ENCODE data around the gene TIPRL.
A peak's percentile ranks its signal among the peaks of the same experiment; 100 is the strongest.

Gene TIPRL

DNA sequence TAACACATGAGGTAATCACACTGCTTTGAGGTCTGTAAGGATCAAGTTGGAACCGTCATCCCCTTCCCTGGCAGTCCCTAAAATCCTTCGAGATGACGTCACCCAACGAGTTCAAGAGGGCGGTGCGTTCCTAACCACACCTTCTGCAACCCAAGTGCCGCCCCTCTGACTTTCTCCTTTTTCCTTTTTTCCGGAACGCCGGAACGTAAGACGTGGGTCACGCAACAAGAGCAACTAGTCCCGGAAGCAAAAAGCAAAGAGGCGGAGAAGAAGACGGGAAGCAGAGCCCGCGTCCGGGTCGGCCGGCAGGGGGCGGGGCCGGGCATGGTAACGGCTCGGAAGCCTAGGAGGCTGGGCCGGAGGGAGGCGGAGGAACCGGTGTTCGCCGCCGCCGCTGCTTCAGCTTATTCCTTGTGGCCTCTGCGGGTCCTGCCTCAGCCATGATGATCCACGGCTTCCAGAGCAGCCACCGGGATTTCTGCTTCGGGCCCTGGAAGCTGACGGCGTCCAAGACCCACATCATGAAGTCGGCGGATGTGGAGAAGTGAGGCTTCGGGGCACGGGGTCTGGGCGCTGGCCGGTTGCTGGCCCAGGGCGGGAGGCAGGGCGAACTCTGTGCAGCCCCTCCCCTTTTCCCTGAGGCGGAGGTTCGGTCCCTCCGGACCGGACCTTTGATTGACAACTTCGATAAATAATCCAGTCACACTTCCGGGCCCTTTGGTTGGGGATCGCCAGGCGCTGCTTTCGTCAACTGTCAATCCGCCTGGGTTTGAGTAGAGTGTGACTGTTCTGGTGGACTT lies at the start of gene TIPRL:
TIPRL (plus strand) TSS at position 325 of the 800 bp plus-strand sequence; CDS start at position 441, 116 bp downstream.
- Histone ChIP-seq H3K4me3 (ENCODE audit: low read depth, low read length) (peak within 1 kb of the TSS; percentile 68), H3K9me3 (ENCODE audit: severe bottlenecking) (no peaks in the 10 kb centered on the region), H3K27ac (peak within 1 kb of the TSS; percentile 76), H3K36me3 (no peaks in the 10 kb centered on the region), H3K27me3 (ENCODE audit: insufficient read depth, low read depth, severe bottlenecking) (no peaks in the 10 kb centered on the region)
- DNase-seq, result peak; percentile 88
- TF ChIP-seq, protein P1, sequence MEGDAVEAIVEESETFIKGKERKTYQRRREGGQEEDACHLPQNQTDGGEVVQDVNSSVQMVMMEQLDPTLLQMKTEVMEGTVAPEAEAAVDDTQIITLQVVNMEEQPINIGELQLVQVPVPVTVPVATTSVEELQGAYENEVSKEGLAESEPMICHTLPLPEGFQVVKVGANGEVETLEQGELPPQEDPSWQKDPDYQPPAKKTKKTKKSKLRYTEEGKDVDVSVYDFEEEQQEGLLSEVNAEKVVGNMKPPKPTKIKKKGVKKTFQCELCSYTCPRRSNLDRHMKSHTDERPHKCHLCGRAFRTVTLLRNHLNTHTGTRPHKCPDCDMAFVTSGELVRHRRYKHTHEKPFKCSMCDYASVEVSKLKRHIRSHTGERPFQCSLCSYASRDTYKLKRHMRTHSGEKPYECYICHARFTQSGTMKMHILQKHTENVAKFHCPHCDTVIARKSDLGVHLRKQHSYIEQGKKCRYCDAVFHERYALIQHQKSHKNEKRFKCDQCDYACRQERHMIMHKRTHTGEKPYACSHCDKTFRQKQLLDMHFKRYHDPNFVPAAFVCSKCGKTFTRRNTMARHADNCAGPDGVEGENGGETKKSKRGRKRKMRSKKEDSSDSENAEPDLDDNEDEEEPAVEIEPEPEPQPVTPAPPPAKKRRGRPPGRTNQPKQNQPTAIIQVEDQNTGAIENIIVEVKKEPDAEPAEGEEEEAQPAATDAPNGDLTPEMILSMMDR (IDR thresholded peaks at IDR 0.05; ENCODE audit: low read depth, low read length), result no peak

DNA sequence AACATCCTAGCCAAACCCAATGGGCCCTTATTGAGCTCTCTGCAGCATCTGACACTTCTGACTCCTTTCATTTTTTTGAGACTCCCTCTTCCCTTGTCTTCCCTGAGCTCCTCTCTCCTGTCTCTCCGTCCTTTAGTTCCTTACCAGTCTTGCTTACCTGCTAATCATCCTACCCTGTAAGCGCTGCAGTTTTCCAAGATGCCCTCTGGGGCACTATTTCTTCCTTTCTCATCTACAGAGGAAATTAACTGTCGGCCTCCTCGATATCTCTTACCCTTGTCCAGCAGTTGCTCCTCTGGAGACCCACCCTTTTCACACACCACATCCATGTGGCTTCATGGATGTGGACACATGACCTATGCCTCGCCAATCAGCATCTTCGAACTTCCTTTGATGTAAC lies 48.8 kb upstream of the TIPRL start:
- Histone ChIP-seq H3K27ac (no peak overlapping the region), H3K27me3 (ENCODE audit: insufficient read depth, low read depth, severe bottlenecking) (no peaks in the 10 kb centered on the region), H3K9me3 (ENCODE audit: severe bottlenecking) (no peaks in the 10 kb centered on the region), H3K36me3 (no peaks in the 10 kb centered on the region), H3K4me3 (ENCODE audit: low read depth, low read length) (no peak overlapping the region)
- DNase-seq, result no peak
- TF ChIP-seq, protein P1 (IDR thresholded peaks at IDR 0.05; ENCODE audit: low read depth, low read length), result no peak

DNA sequence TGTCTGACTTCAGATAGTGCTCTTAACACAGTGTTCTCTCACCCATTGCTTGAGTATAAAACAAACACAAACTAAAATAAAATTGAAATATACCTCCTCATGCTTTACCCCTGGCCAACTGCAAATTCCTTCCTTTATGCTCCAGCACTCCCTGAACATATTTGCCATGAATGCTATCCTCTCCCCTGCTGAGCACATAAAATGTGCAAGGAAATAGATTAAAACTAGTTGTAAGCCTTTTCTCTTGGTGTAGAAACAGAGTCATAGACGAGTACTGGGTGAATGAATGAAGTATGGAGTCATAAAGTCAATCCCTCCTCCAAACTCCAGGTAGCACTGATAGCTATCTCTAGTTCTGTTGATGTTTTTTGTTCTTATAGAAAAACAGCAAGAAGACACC lies 44.6 kb upstream of the TIPRL start:
- TF ChIP-seq, protein P1 (IDR thresholded peaks at IDR 0.05; ENCODE audit: low read depth, low read length), result no peak

GRCh38 chr1:168134642-168135041 lies 44.1 kb upstream of the TIPRL start:
- H3K9me3 ChIP-seq (ENCODE audit: severe bottlenecking), result no peaks in the 10 kb centered on the region
- TF ChIP-seq, protein P1 (IDR thresholded peaks at IDR 0.05; ENCODE audit: low read depth, low read length), result no peak
- no peak overlapping the region for H3K4me3 ChIP-seq (ENCODE audit: low read depth, low read length)
- H3K27me3 ChIP-seq (ENCODE audit: insufficient read depth, low read depth, severe bottlenecking), result no peaks in the 10 kb centered on the region
- H3K27ac ChIP-seq, result no peak overlapping the region
- H3K36me3 ChIP-seq, result no peaks in the 10 kb centered on the region
- no peak for DNase-seq

More for the DNA sequence above, 44.6 kb upstream of the TIPRL start:
- no peak overlapping the region for H3K27ac ChIP-seq
- no peaks in the 10 kb centered on the region for H3K9me3 ChIP-seq (ENCODE audit: severe bottlenecking)
- no peaks in the 10 kb centered on the region for H3K27me3 ChIP-seq (ENCODE audit: insufficient read depth, low read depth, severe bottlenecking)
- H3K4me3 ChIP-seq (ENCODE audit: low read depth, low read length), result no peak overlapping the region
- DNase-seq, result no peak
- no peaks in the 10 kb centered on the region for H3K36me3 ChIP-seq

- DNase-seq, result no peak
- Histone ChIP-seq H3K9me3 (ENCODE audit: severe bottlenecking) (no peaks in the 10 kb centered on the region), H3K27me3 (ENCODE audit: insufficient read depth, low read depth, severe bottlenecking) (no peaks in the 10 kb centered on the region), H3K4me3 (ENCODE audit: low read depth, low read length) (peak overlapping the region; percentile 59), H3K36me3 (no peaks in the 10 kb centered on the region), H3K27ac (no peak overlapping the region)
- TF ChIP-seq, protein P1 (IDR thresholded peaks at IDR 0.05; ENCODE audit: low read depth, low read length), result no peak
Observed at GRCh38 chr1:168135116-168135920, 43.4 kb upstream of the TIPRL start.
